SJCRH30 (cell line): Measurements from ENCODE around the gene DYSF. TPM values are rescaled to one million over a fixed set of nuclear protein-coding genes. Genes with fewer than 3 reads are reported as not detected.

Source experiments
- DNase-seq, 2 experiments: peaks; one replicate each; pipeline ENCODE4 v3.0.0-alpha.2; 2015 to 2020
- H3K27ac ChIP-seq: fragments of 250-450 bp; sonication (Bioruptor Pico); 2 replicates; pipeline ENCODE4 v1.5.1; 2020; ENCODE audit warnings: mild to moderate bottlenecking, moderate library complexity
- H3K27me3 ChIP-seq: fragments of 250-450 bp; sonication (Bioruptor Pico); 2 replicates; pipeline ENCODE4 v1.5.1; 2020; ENCODE audit warnings: mild to moderate bottlenecking, moderate library complexity
- H3K36me3 ChIP-seq: fragments of 250-450 bp; sonication (Bioruptor Pico); 2 replicates; pipeline ENCODE4 v1.5.1; 2020; ENCODE audit warnings: mild to moderate bottlenecking, moderate library complexity
- H3K4me1 ChIP-seq: fragments of 250-450 bp; sonication (Bioruptor Pico); 2 replicates; pipeline ENCODE4 v1.5.1; 2020; ENCODE audit warnings: mild to moderate bottlenecking, moderate library complexity
- H3K4me3 ChIP-seq: fragments of 250-450 bp; sonication (Bioruptor Pico); 2 replicates; pipeline ENCODE4 v1.5.1; 2020; ENCODE audit warnings: mild to moderate bottlenecking, moderate library complexity
- H3K9me3 ChIP-seq: fragments of 250-450 bp; sonication (Bioruptor Pico); replicated peaks from 2 replicates; pipeline ENCODE4 v1.5.1; 2020; ENCODE audit warnings: mild to moderate bottlenecking, moderate library complexity
- total RNA-seq: library from RNA; depleted of rRNA; stranded (reverse); fragments of >200 nt; shearing (Covaris generic); gene quantifications from 2 replicates; pipeline ENCODE4 v1.2.3, GENCODE V29; 2014

DYSF gene
- total RNA-seq, 1 experiment from 2014 or later, result 15.2 TPM

DNA sequence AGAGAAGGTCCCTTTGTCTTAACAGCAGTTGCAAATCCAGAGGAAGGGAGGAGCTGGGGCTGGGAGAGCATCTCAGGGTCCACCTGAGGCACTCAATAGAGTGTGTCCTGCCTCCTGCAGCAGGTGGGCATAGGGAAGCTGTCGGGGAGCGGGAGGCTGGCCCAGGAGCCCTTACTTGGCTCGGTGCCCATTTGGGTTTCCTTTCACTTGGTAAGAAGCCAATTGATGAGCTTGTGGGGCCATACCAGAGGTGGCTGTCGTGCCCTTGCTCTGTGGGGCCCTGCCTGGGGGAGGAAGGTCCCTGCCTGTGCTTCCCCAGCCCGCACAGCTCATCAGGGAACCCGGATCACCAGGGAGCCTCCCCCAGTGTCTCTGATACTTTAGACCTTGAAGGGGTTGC lies 229.7 kb downstream of the DYSF start:
- peak in 1 of 2 experiments; percentile 30 for DNase-seq
- no peak overlapping the region for H3K4me3 ChIP-seq
- peaks cover 9% of the 10 kb centered on the region for H3K36me3 ChIP-seq
- H3K9me3 ChIP-seq, result no peaks in the 10 kb centered on the region
- H3K4me1 ChIP-seq, result peaks cover 3% of the 10 kb centered on the region; the same call in 1 of the 2 replicates
- H3K27ac ChIP-seq, result no peak overlapping the region
- no peaks in the 10 kb centered on the region for H3K27me3 ChIP-seq

DNA sequence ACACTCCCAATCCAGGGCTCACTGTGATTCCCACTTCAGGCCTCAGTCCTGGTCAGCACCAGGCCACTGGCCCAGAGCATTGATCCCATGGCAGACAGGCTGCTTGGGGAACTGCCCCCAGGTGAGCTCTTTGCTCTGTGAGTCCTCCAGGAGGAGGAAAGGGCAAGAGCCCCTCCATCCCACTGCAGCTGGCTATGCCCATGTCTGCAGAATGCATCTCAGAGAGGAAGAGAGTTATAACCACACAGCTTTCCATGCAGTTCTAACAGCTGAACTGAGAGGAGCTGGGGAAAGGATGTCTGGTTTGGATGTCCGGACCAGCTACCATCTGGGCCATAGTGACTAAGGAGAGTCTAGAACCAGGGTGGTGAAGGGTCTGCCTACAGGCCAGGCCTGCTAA lies 230.3 kb downstream of the DYSF start:
- no peaks in the 10 kb centered on the region for H3K9me3 ChIP-seq
- DNase-seq, result no peak
- no peaks in the 10 kb centered on the region for H3K27me3 ChIP-seq
- H3K4me1 ChIP-seq, result peaks cover 3% of the 10 kb centered on the region; the same call in 1 of the 2 replicates
- no peak overlapping the region for H3K27ac ChIP-seq
- H3K36me3 ChIP-seq, result peaks cover 11% of the 10 kb centered on the region
- no peak overlapping the region for H3K4me3 ChIP-seq

DNA sequence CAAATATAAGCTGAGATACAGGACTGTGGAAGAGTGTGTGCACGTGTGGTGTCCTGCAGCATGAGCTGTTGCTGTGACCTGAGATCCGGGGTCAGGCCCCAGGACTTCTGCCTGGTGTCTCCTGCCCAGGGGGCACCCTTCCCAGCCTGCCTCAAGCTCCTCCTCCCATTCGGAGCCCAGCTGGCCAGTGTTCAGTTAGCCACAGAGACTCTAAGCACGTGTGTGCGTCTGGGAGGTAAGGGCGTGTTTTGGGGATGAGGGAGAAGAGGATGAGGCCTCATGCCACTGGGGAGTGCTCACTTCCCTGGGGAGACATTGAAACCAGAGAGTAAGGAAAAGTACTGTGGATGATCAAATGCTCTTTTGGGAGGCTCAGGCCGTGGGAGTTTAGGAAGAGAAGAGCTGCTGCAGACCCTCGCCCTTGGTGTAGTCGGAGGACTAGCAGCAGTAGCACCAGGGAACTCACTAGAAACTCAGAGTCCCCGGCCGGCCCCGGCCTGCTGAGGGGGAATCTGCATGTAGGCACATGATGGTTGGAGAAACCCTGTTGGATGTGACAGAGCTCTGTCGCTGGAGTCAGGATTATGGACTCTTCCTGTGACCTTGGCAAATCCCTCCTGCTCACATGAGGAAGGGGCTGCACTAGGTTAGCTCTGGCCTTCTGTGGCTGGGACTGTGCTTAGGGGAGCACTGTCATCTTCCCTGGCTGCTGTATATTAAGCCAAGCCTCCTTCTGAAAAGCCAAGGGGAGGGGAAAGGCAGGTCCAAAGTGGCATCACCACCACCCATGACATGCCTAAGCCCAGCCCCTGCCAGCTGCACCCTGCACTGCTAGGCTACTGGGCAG lies 231.1 kb downstream of the DYSF start:
- DNase-seq, result no peak
- Histone ChIP-seq H3K27ac (no peak overlapping the region), H3K4me1 (0 out of 2 replicates have a peak, but pooled peaks cover 3% of the 10 kb centered on the region), H3K9me3 (no peaks in the 10 kb centered on the region), H3K36me3 (peaks cover 11% of the 10 kb centered on the region), H3K4me3 (no peak overlapping the region), H3K27me3 (no peaks in the 10 kb centered on the region)

DNA sequence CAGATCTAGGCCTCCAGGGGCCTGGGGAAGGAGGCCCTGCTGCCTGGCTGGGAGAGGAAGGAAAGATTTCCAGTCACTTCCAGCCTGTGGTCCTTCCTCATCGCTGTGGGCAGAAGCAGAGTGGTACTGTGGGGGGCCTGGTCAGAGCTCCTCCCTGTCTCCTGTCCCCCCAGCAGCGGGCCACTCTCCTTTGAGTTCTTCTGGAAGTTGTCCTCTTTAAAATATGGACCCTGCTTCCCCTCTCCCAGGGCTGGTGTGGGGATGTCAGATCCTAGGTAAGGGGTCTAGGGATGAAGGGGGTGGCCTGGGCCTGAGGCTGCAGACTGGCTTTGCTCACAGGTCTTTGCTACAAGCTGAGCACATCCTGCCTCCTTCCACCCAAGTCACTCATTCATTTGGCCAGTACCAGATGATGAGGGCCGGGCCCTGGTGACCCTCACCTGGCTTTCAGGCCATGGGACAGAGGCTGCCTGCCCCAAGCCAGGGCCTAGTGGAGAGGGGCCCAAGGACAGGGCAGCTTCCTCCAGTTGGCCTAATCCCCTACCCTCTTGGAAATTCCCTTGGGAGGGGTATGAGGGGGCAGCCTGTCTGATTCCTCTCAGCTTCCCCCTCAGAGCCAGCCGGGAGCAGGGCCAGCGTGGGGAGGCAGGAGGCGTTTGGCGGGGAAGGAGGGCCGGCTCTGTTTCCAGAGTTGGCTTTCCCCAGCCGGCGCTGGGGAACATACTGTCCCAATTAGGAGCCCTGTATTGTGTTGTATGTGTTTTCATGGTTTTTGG lies 231.9 kb downstream of the DYSF start:
- no peak overlapping the region for H3K27ac ChIP-seq
- H3K4me1 ChIP-seq, result no peaks in the 10 kb centered on the region
- no peak overlapping the region for H3K4me3 ChIP-seq
- DNase-seq, result no peak
- H3K27me3 ChIP-seq, result no peaks in the 10 kb centered on the region
- peaks cover 11% of the 10 kb centered on the region for H3K36me3 ChIP-seq
- no peaks in the 10 kb centered on the region for H3K9me3 ChIP-seq

DNA sequence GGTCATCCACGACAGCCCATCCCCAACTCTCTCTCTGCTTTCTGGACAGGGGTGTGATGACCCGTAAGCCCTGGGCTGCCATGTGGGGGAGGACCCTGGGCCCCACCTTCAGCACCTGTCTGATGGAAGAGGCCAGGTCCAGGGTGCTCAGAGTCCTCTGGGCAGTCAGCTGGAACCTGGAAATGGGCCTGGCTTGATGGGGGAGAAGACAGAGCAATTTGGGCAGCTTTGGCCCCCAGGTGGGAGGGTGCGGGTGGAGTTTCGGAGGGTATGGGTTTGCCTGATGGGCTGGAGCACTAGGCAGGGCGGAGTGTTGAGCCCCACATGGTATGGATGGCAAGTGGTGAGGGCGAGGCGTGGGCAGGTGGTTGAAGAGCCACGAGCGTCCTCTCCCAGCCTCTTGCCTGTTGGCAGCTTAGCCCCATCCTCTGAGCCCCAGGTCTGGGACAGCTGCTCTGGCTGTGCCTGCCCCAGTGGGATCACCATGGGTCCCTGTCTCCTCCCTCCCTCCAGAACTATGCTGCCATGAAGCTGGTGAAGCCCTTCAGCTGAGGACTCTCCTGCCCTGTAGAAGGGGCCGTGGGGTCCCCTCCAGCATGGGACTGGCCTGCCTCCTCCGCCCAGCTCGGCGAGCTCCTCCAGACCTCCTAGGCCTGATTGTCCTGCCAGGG lies 232.7 kb downstream of the DYSF start:
- DNase-seq, result no peak
- H3K27me3 ChIP-seq, result no peaks in the 10 kb centered on the region
- peaks cover 9% of the 10 kb centered on the region for H3K36me3 ChIP-seq
- no peak overlapping the region for H3K27ac ChIP-seq
- H3K4me1 ChIP-seq, result peaks cover 3% of the 10 kb centered on the region
- no peak overlapping the region for H3K4me3 ChIP-seq
- H3K9me3 ChIP-seq, result no peaks in the 10 kb centered on the region

DNA sequence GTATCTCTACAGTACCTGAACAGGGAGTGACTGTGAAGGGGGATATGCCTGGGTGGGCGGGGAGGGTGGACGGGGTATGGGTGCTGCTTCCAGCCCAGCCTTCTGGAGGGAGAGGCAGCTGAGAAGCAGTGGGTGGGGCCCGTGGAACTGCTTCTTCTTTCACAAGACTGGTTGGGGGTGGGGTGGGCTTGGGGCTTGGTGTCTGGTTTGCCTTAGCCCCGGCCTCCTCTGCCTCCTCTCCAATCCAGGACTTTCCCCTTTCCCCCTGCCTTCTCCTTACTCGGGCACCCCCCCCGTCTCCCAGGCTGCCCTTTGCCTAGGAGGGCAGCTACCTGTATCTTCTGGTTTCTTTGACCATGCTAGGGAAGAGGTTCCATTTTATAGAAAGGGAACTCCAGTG lies 233.4 kb downstream of the DYSF start:
- H3K4me3 ChIP-seq, result no peak overlapping the region
- H3K9me3 ChIP-seq, result no peaks in the 10 kb centered on the region
- H3K36me3 ChIP-seq, result peaks cover 9% of the 10 kb centered on the region
- H3K27me3 ChIP-seq, result no peaks in the 10 kb centered on the region
- peaks cover 10% of the 10 kb centered on the region for H3K4me1 ChIP-seq
- DNase-seq, result no peak
- no peak overlapping the region for H3K27ac ChIP-seq

DNA sequence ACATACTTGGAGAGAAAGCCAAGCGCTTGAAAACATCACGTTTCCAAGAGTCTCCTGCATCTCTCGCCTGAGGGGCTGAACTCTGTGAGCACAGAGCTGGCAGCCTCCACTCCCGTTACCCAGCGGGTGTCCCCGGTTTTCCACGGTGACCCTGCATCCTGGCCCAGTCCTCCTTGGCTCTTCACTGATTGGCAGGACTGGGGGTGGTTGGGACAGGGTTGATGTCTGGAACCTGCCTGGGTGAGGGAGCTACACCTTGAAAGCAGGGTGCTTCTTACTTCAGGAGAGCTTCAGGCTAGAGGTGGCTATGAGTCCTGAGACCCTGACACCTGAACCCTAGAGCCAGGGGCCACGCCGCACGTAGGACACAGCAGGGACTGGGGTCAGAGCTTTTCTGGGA lies 234.1 kb downstream of the DYSF start:
- Histone ChIP-seq H3K4me3 (no peak overlapping the region), H3K36me3 (peaks cover 9% of the 10 kb centered on the region), H3K27ac (no peak overlapping the region), H3K27me3 (no peaks in the 10 kb centered on the region), H3K4me1 (peaks cover 17% of the 10 kb centered on the region), H3K9me3 (no peaks in the 10 kb centered on the region)
- DNase-seq, result no peak

DNA sequence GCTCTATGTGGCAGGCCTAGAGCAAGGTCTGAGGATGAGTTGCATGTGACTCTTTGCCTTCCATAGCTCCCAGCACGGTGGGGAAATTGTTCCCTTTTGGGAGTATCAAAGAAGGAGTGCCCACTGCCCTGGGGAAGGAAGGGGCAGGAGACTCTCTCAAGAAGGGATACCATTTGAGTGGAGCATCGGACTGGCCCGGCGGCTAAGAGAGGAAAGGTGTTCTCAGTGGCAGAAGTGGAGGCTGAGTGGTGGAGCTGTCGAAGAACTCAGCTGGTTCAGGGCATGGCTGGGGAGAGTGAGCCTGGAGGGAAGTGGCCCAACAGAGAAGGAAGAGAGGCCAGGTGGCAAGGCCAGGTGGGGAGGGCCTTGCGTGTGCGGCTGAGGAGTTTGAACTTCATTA lies 235.2 kb downstream of the DYSF start:
- Histone ChIP-seq H3K4me3 (no peak overlapping the region), H3K27ac (no peak overlapping the region), H3K27me3 (no peaks in the 10 kb centered on the region), H3K36me3 (peaks cover 9% of the 10 kb centered on the region), H3K9me3 (no peaks in the 10 kb centered on the region), H3K4me1 (peaks cover 19% of the 10 kb centered on the region)
- DNase-seq, result no peak

DNA sequence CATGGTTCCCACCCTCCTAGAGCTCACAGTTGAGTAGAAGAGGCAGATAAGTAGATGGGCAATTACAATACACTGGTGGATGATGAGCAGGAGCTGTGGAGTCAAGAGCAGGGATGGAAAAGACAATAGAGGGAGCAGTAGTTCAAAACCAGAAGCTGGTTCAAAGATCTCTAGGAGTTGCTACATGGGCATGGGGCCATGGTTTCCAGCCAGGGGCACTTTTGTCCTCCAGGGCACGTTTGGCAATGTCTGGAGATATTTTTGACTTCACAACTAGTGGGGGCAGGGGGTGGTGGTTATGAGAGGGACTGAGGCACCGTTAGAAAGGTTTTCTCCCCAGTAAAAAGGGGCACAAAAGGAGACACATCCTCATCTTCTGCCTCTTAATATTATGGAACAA lies 236.0 kb downstream of the DYSF start:
- DNase-seq, result no peak
- no peak overlapping the region for H3K27ac ChIP-seq
- peaks cover 19% of the 10 kb centered on the region for H3K4me1 ChIP-seq
- H3K27me3 ChIP-seq, result no peaks in the 10 kb centered on the region
- H3K9me3 ChIP-seq, result no peaks in the 10 kb centered on the region
- H3K4me3 ChIP-seq, result no peak overlapping the region
- H3K36me3 ChIP-seq, result peaks cover 5% of the 10 kb centered on the region

DNA sequence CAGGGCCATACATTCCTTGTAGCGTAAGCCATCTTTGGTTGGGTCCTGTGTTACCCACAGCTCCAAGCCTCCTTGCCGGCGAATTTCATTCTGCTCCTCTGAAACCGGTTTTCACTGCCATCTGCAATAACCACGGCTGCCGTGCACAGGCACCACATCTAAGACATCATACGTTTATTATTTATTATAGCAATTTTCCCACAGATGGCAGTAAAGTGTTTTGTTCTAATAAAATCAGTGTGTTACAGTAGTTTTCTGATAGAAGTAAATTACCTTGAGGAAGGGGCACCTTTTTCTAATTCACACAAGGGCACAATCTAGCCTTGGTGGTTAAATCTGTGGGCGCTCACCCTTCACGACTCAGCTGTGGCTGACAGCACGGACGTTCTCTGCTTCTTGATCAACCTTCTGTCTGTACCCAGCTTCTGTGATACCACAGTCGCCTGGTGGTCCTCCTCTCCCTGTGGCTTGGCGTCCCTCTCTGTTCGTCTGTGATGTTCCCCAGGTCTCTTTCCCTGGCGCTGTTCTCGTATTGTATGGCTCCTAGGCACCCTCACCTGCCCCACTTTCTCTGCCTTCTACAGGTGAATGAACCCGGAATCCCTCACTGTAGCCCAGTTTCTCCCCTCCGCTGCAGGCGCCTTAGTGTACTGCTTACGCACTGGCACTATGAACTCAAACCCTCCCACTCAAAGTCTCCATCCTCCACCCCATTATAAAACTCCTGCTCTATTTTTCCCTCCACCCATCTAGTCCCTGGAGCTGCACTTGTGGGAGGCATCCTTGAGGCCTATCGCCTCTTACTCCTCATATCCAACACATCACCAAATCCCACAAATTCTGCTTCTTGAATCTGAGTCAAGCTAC lies 236.8 kb downstream of the DYSF start:
- H3K27me3 ChIP-seq, result no peaks in the 10 kb centered on the region
- peaks cover 19% of the 10 kb centered on the region for H3K4me1 ChIP-seq
- H3K4me3 ChIP-seq, result no peak overlapping the region
- H3K36me3 ChIP-seq, result peaks cover 3% of the 10 kb centered on the region
- no peak for DNase-seq
- H3K9me3 ChIP-seq, result no peaks in the 10 kb centered on the region
- no peak overlapping the region for H3K27ac ChIP-seq

DNA sequence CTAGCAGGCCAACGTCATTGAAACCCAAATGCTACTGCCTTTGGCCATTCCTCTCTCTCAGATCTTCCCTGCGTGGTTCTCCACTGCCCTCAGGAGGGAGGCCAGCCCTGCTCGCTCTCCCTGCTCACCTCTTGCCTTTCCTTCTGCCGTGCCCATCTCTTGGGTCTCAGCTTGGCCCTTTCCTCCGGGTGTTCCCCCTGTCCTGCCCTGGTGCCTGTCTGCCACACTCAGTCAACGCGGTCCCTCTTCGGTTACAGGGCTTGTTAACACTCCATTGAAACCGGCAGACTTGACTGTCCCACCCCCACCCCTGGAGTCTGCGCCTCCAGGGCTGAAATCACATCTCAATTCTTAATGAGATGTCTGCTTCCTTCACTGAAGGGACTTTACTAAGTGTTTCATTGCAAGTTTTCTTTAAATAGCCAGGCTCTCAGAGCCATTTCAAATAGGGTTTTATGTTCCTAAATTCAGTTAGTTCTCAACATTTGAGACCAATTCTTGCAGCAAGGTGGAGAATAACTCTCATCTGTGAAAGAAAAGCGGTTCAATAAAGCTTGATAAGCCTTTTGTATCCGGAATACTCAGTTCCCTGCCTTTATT lies 237.6 kb downstream of the DYSF start:
- Histone ChIP-seq H3K9me3 (no peaks in the 10 kb centered on the region), H3K4me1 (peaks cover 19% of the 10 kb centered on the region), H3K27ac (peak overlapping the region; percentile 79), H3K4me3 (no peak overlapping the region), H3K27me3 (no peaks in the 10 kb centered on the region), H3K36me3 (peaks cover 3% of the 10 kb centered on the region)
- peak in 1 of 2 experiments; percentile 39 for DNase-seq

DNA sequence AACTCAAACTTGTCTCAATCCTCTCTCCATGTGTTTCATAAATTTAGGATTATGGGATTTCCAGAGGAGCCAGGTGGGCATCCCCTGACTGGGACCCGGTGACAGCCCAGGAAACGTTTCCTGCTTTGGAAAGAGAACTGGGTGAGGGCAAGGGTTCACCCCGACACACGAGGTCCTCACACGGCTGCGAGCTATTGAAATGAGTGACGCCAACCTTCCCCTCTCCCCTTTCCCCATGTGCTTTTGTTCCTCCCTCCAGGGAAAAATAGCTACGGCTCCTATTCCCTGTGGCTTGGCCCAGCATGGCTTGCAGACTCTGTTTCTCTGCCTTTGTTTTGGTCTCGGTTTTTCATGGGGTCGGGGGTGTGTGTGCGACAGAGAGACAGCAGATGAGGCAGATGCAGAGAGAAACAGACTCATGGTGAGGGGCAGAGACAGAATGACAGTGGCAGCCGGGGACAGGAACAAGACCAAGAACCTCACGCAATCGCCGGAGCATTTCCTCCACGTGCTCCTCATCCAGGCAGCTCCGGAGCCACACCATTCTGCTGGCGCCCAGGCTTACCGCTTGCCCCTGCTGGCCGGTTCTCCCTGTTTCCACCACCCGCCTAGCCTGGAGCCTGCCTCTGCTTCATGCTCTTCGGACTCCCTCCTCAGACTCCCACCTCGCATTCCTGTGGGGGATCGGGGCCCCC lies 238.5 kb downstream of the DYSF start:
- peaks cover 22% of the 10 kb centered on the region for H3K4me1 ChIP-seq
- H3K36me3 ChIP-seq, result peaks cover 3% of the 10 kb centered on the region
- H3K27me3 ChIP-seq, result no peaks in the 10 kb centered on the region
- H3K9me3 ChIP-seq, result no peaks in the 10 kb centered on the region
- H3K27ac ChIP-seq, result peak overlapping the region; percentile 79
- peak; percentile 84 to 86 for DNase-seq
- peak overlapping the region; percentile 22 for H3K4me3 ChIP-seq

DNA sequence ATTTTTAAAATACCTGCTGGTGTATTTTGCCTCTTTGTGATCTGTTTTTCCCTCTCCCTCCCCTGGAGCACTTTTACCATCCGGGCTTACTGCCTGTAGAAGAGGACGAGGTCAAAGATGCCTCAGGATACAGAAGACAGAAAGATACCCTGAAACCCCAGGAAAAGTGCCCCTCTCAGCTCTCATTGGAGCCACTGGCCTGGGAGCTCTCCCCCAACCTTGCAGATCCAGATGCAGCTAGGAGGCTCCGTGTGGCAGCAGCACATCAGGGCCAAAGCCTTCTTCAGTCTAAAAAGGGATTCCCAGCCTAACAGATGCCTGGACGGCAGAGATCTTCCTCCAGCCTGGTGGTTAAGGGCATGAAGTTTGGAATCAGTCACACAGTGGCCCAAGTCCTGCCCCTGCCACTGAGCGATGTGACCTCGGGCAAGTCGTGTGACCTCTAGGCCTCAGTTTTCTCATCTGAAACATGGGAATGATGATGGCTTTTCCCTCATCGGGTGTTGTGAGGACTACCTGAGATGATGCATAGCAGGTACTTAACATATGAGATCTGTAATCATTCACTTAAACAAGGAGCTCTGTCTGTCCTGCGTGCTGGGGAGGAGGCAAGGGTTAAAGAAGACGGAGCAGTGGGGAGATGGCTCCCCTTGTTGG lies 239.4 kb downstream of the DYSF start:
- peak overlapping the region; percentile 79 for H3K27ac ChIP-seq
- no peaks in the 10 kb centered on the region for H3K27me3 ChIP-seq
- peaks cover 3% of the 10 kb centered on the region for H3K36me3 ChIP-seq
- H3K4me1 ChIP-seq, result peaks cover 28% of the 10 kb centered on the region
- no peaks in the 10 kb centered on the region for H3K9me3 ChIP-seq
- DNase-seq, result no peak
- no peak overlapping the region for H3K4me3 ChIP-seq
